GM19099 (cell line): ENCODE results near the gene EFCAB14.

ENCODE experiments used
- POLR2A ChIP-seq: IDR thresholded peaks from 3 replicates; pipeline ENCODE4 v1.6.1; 2011; ENCODE audit warnings: low read depth; ENCODE audit not compliant: insufficient read length; ENCODE audit errors: extremely low read depth

Gene EFCAB14

DNA sequence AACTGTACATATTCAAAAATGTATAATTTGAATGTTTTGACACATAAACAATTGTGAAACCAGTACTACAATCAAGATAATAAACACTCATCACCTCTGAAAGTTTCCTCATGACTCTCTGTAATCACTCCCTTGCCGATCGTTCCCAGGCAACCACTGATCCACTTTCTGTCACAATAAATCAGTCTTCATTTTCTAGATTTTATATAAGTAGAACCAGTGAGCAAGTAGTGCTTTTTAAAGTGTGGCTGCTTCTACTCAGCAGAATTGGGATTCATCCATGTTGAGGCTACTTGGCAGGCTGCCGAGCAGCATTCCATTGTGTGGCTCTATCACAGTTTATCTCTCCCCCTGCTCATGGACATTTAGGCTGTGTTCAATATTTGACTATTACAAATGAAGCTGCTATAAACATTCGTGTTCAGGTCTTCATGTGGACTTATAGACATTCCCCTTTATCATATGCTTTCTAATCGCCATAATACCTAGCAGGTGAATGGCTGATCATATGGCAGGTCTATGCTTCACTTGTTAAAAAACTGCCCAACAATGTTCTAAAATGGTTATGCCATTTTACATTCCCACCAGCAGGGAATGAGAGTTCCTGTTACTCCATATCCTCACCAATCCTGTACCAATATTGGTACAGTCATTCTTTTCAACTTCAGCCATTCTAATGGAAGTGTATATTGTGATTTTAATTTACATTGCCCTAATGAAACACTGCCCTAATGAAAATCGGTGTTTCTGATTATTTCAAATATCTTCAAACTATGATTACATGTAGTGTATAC, 26.7 kb downstream of the EFCAB14 start:
- no peak for TF ChIP-seq POLR2A

DNA sequence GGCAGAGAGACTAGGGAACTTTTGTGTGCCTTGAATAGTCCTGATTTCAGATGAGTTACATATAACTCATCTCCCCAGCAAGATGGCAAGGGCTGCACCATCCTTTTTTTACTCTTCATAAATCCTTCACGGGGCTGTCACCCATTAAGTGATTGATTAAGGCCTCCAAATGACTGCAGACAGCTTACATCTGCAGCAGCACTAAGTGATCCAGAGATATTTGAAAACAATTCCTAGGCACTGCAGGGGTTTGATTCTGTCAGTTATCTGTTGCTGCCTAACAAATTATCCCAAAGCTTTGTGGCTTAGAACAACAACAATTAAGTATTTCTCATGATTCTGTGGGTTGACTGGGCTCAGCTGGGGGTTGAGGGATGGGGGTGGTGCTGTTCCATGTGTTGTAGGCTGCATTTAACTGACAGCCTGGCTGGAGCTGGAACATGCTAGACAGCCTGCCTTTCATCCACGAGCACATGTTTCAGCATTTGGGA, 27.9 kb downstream of the EFCAB14 start:
- TF ChIP-seq POLR2A = no peak

DNA sequence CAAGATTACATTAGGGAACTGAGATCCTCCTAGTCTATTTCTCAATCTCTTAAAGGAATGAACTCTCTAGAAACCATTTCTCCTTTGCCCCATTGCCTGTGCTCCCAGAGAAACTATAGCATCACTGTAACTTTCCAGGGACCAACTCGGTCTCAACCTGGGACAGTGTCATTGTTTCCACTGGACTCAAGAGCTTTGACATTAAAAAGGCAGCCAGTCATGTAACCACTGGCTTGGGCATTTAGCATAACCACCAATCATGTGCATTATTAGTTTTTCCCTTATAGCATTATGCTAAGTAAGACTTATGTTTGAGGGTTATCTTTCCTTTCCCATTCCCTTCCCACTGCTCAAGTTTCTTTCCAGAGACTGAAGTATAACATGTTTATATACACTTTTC, 29.0 kb downstream of the EFCAB14 start:
- no peak for TF ChIP-seq POLR2A

DNA sequence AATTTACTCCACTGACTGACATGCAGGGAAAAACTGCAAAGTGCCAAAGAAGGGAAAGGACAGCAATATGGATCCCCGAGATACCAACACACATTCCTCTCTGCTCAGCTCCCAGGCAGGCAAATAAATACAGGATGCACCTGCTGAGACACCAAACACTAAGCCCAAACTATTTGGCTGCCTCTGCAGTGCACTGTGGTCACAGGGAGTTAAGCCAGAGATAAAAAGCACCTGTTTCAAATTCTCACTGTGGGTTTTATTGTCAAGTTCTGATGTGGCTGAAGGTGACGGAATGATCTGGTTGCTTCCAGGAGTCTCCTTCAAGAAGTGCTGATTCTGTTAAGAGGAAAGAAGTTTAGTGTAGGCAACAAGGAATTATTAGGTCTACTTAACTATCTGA, 29.6 kb downstream of the EFCAB14 start:
- TF ChIP-seq POLR2A = no peak

DNA sequence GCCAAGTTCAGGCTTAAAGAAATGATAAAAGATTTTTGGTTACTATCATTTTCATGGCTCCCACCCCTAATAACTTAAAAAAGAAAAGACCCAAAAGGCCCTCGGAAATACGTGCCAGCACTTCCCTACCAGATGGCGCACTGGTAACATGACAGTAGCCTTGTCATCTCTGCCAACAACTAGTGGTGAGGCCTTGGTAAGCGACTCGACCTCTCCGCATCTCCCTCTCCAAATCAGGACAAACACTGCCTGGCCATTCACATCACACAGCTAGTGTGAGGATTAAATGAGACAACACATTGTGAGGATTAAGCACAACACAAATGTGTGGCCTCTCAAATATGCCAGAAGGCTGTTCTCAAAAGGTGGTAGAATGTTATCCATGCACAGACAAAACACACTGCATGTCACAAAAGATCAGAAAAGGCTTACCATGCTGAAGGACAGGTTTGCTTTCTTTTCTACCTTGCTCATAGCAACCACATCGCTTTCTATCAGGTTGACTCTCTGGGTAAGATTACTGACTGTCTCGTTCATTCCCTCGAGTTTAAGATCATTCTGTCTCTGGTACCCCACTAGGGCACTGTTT, 30.9 kb downstream of the EFCAB14 start:
- TF ChIP-seq POLR2A = no peak

DNA sequence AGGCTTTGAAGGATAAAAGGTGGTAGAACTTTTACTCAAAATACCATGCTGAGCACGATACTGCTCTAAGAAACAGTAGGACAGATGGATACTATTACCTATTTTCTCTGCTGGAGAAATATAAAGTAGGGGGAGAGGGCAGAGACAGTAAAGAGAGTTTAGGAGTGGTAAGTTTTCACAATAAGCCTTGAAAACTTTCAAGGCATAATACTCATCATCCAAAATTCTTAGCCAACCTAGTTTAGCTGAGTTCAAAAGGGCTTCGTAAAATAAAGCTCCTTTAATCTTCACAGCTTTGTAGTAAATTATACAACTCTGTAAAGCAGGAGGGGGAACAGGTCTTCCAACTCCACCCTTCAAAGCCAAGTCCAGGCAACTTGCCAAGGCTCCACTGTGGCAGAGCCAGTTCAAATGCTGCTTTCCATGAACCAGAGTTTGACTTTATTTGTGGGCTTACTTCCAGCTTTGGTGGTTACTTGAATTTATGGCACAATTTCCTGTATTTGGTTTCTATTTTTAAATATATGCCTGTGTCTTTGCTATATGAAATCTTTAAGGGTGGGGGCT, 31.7 kb downstream of the EFCAB14 start:
- TF ChIP-seq POLR2A = no peak

DNA sequence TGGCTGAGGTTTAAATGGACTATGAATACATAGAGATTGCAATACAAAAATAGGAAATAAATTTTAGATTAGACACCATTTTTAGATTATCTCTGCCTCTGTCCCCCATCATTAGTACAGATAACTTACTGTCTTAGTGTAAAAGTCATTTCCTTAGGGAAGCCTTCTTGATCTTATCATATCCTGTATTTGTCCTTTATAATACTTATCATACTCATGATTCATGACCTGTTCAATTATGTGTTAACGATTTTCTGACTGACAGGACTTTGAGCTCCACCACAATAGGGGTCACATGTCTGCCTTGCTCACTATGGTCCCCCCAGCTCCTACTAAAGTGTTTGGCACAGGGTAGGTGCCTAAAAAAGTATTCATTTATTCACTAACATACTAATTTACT, 32.7 kb downstream of the EFCAB14 start:
- TF ChIP-seq POLR2A = no peak

DNA sequence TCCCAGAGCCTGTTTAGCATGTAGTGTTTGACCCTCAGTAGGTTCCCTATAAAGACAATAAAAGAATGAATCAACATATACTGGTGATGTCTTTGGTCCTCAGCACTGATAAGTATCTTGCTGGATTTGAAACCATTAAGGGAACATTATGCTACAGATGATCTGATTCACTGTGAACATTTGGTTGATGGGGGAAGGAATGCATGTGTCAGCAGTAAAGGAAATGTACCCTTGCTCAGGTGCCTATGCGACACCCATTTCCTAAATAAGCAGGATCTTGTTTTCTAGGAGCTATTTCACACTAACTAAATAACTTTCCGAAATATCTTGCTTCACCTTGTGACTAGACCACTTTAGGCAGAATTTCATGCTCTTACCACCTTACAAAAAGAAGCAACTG, 34.2 kb downstream of the EFCAB14 start:
- no peak for TF ChIP-seq POLR2A

DNA sequence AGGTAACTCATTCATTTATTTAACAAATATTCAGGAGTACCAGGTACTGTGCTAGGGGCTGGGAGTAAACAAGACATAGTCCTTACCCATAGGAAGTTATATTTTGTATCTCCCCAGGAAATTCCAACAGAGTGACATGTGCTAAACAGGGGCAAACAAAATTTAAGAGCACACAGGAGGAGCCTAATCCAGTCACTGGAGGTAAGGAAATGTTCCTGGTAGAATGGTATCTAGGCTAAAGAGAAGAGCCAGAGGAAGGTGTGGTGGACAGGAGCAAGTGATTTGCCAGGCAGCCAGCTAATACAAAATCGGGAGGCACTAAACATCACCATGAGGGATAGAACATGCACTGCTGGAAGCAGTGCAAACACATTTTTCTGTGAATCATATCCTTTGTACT, 36.9 kb downstream of the EFCAB14 start:
- TF ChIP-seq POLR2A = no peak

DNA sequence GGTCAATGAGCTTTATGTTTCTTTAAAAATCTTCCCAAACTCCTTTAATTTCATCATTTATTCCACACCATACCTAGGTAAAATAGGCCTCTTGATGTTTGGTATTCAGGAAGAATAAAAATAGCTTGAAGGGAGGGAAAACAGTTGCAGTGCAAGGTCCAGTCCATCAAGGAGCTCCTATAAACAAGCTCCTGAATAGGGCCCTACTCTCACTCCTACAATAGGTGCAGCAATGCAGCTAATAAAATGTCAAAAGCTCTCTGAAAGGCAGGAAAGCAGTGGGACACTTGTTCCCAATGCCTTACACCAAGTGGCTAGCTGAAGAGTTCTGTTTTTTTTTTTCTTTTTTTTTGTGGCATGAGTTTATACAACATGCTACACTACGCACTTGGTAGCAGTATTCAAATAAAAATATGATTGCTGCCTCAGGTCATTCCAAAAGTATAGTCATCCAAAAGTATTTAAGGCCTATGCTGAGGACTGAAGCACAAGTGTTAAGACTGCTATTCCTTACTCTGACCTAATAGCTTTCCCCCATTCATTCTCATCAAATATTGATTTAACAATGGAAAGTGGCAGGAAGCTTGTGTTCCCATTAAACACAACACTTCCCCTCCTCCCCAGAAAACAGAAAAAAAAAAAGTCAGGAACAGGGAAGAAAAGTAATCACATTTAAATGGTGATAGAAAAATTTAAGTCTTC, 37.4 kb downstream of the EFCAB14 start:
- no peak for TF ChIP-seq POLR2A

DNA sequence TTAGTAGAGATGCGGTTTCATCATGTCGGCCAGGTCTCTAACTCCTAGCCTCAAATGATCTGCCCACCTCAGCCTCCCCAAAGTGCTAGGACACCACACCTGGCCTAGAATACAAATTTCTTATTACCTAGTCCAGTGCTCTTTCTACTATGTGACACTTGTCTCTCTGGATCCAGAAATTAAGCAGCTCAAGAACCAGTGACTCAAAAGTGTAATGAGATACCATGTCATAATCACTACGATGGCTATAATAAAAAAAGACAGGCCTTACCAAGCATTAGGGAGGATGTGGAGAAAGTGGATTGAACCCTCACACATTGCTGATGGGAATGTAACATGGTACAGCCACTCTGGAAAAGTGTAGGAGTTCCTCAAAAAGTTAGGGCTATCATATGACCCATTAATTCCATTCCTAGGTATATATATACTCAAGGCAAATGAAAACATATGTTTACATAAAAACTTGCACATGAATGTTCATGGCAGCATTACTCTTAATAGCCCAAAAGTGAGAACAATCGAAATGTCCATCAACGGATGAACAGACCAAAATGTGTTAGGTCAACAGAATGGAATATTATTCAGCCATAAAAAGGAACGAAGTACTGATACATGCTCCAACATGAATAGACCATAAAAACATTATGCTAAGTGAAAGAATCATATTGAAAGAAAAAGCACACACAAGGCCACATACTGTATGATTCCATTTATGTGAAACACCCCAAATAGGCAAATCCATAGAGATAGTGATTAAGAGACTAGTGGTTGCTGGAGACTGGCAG, 38.9 kb downstream of the EFCAB14 start:
- no peak for TF ChIP-seq POLR2A

DNA sequence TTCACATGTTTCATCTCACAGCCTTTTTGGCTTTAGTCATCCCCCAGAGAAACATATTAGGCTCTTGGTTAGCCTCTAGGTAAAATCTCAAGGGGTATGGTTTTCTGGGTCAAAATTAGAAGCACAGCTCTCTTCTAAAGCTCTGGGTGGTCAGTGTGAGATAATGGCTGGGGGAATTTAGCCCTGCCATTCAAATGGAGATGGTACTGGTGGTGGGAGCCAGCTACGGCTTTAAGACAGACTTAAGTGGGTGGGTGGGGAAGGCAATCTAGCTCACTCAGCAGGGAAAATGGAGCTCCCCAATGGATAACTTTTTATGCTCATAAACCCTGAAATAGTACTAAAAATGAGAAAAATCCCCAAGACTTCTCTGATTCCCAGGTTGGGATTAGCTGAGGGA, 41.6 kb downstream of the EFCAB14 start:
- TF ChIP-seq POLR2A = no peak

DNA sequence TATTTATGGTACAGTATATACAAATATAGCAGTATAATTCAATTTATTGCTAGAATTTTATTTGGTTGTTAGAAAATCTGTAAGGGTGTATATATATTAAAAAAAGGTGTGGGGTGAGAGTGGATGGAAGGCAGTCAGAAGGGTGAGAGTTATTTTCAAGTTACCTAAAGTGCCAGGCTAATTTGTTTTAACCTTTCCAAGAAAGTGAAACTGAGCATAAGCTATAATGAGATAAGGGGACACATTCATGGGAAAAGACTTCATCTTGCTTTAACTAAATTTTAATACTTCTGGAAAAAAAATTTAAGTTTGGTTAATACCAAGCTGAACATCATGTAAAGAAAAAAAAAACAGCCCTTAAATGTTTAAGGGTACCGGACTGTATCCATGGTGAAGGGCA, 42.4 kb downstream of the EFCAB14 start:
- TF ChIP-seq POLR2A = no peak

DNA sequence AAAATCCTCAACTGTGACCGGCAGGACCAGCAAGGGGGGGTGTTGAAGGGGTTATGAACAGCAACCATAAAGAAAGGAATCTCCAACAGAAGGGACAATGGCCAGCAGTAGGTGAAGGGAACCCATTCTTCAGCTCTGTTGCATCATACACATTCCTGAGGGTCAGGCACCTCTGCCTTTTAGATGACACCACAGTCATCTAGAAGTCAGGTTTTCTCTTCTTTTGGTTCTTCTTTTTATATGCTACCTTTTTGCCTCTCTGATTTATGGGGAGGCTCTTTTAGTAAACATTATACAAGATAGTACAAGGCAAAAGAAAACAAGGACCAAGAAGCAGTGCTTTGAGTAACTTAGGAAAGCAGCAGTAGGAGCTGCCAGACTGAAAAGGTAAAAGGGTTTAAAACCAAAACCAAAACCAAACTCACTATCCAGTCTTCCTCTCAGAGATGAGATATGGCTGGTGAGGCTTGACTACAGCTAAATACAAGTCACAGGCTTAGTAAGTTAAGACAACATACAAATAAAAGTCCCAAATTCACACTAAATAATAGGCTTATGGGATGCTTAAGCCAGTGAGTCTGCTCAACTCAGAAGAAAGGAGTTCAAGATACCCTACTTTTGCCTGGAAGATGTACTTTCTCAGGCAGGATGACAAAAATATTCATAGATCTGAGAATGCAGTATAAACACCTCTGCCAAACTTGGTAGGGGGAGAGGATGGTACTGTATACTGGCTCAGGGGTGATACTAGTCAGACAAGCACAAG, 43.2 kb downstream of the EFCAB14 start:
- TF ChIP-seq POLR2A = no peak
